Body of pancreas (tissue), 4 donors: ENCODE measurements around the gene SLC38A9. TPM values are rescaled to one million over a fixed set of nuclear protein-coding genes. Genes with fewer than 3 reads are reported as not detected.
A peak's percentile ranks its signal among the peaks of the same experiment; 100 is the strongest.

Source experiments
- ATAC-seq: fragments of 150-250 bp; one replicate; pipeline ENCODE4 v1.9.1; 2016
- DNase-seq, 4 donors: peaks; one replicate each; pipeline ENCODE4 v3.0.0-alpha.2; 2019
- H3K27ac ChIP-seq, 4 donors: fragments of 200-600 bp; sonication (generic); 1 replicate in 3 of 4; 2 replicates in 1 of 4; pipeline versions ENCODE4 v1.5.1 to v1.6.1; 2016 to 2019; ENCODE audit warnings: mild to moderate bottlenecking in 1 of 4, mixed read lengths in 1 of 4, moderate library complexity in 1 of 4
- H3K27me3 ChIP-seq, 2 donors: fragments of 200-600 bp; sonication (generic); one replicate each; pipeline ENCODE4 v1.6.0; 2016; ENCODE audit warnings: mild to moderate bottlenecking in 1 of 2
- H3K36me3 ChIP-seq, 2 donors: fragments of 200-600 bp; sonication (generic); replicated peaks in 1 of 2; 2 replicates each; pipeline ENCODE4 v1.5.1; 2016; ENCODE audit warnings: low read depth in 2 of 2; ENCODE audit not compliant: insufficient read depth in 1 of 2
- H3K4me1 ChIP-seq: fragments of 200-600 bp; sonication (generic); one replicate; pipeline ENCODE4 v1.6.0; 2016
- H3K4me3 ChIP-seq, 2 donors: fragments of 200-600 bp; sonication (generic); 1 replicate in 1 of 2; 2 replicates in 1 of 2; pipeline ENCODE4 v1.5.1; 2016 to 2019
- H3K9me3 ChIP-seq, 3 donors: fragments of 200-600 bp; sonication (generic); 1 replicate in 2 of 3; 2 replicates in 1 of 3; pipeline ENCODE4 v1.5.1; 2016
- POLR2A ChIP-seq, 3 donors: fragments of 450-650 bp; IDR thresholded peaks; one replicate each; pipeline ENCODE4 v1.6.1; 2016; ENCODE audit warnings: antibody characterized with exemption in 3 of 3, mild to moderate bottlenecking in 2 of 3
- WGBS, 2 donors: methylation state at CpG; one replicate each; pipeline ENCODE4 v1.1.5; 2017; 5-methylcytosine and 5-hydroxymethylcytosine counted together
- intact Hi-C: fragments of 100-400 bp; cut with DNase I; formaldehyde crosslinking; loops from one replicate; pipeline ENCODE4 v1.15.1; 2023
- total RNA-seq, 2 donors: library from RNA; depleted of rRNA; stranded (reverse); fragments of >200 nt; gene quantifications; one replicate each; pipeline ENCODE4 v1.1.0, GENCODE V29; 2016
- TF ChIP-seq, protein P1 (sequence below), 7 experiments: fragments of 450-650 bp in 4 of 7; fragments of 200-600 bp in 3 of 7; sonication (generic) in 3 of 7; IDR thresholded peaks; one replicate each; pipeline ENCODE4 v1.5.1; 2016 to 2019; ENCODE audit warnings: antibody characterized with exemption in 7 of 7

SLC38A9 gene
- total RNA-seq, 2 donors from 2014 or later: 33.5 to 43.8 TPM

DNA sequence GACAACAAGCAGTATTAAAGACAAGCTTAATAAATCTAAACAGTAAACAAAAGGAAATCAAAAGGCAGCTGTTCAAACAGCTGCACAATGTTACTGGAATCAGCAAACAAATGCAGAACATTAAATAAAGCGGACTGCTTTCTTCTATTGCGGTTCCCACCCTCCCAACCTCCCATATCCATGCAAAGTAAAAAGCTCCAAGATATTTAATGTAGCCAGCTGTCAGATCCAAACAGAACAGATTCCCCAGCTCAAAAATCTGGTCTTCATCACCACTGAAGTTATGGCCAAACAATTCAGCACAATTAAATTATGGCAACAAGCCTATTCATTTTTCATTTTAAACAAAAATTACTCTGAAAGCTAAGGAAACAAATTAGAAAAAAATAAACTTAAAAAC lies 75.9 kb downstream of the SLC38A9 start:
- peak overlapping the region in 3 of 4 donors; percentile 13 to 75 (median 59) for H3K27ac ChIP-seq
- intact Hi-C loops: no loop called here
- peak; percentile 65 for ATAC-seq

GRCh38 chr5:55634866-55635265 lies 77.3 kb downstream of the SLC38A9 start:
- H3K4me1 ChIP-seq: peaks cover 62% of the 10 kb centered on the region
- no peaks in the 10 kb centered on the region for H3K27me3 ChIP-seq
- H3K4me3 ChIP-seq: no peak overlapping the region
- DNase-seq (no peak), ATAC-seq (no peak)
- intact Hi-C loops: no loop called here
- H3K36me3 ChIP-seq: no peaks in the 10 kb centered on the region
- no peaks in the 10 kb centered on the region for H3K9me3 ChIP-seq
- TF ChIP-seq, protein P1, sequence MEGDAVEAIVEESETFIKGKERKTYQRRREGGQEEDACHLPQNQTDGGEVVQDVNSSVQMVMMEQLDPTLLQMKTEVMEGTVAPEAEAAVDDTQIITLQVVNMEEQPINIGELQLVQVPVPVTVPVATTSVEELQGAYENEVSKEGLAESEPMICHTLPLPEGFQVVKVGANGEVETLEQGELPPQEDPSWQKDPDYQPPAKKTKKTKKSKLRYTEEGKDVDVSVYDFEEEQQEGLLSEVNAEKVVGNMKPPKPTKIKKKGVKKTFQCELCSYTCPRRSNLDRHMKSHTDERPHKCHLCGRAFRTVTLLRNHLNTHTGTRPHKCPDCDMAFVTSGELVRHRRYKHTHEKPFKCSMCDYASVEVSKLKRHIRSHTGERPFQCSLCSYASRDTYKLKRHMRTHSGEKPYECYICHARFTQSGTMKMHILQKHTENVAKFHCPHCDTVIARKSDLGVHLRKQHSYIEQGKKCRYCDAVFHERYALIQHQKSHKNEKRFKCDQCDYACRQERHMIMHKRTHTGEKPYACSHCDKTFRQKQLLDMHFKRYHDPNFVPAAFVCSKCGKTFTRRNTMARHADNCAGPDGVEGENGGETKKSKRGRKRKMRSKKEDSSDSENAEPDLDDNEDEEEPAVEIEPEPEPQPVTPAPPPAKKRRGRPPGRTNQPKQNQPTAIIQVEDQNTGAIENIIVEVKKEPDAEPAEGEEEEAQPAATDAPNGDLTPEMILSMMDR (IDR thresholded peaks at IDR 0.05): no peak
- no peak for TF ChIP-seq POLR2A (IDR thresholded peaks at IDR 0.05)
- peak overlapping the region in 2 of 4 donors; percentile 13 to 75 for H3K27ac ChIP-seq

More for the DNA sequence above, 75.9 kb downstream of the SLC38A9 start:
- no peaks in the 10 kb centered on the region for H3K9me3 ChIP-seq
- TF ChIP-seq, protein P1 (IDR thresholded peaks at IDR 0.05): no peak
- TF ChIP-seq POLR2A (IDR thresholded peaks at IDR 0.05): no peak
- H3K4me3 ChIP-seq: no peak overlapping the region
- H3K27me3 ChIP-seq: no peaks in the 10 kb centered on the region
- H3K4me1 ChIP-seq: peaks cover 62% of the 10 kb centered on the region
- no peaks in the 10 kb centered on the region for H3K36me3 ChIP-seq
- peak in 3 of 4 donors; percentile 33 to 46 (median 41) for DNase-seq
- 22 to 25% methylated on average over 2 of the region's 2 CpGs for WGBS, 2 donors

- peaks cover 62% of the 10 kb centered on the region for H3K4me1 ChIP-seq
- no peaks in the 10 kb centered on the region for H3K9me3 ChIP-seq
- peak overlapping the region; percentile 28 to 75 (median 46) for H3K27ac ChIP-seq
- TF ChIP-seq POLR2A (IDR thresholded peaks at IDR 0.05): no peak
- TF ChIP-seq, protein P1 (IDR thresholded peaks at IDR 0.05): no peak
- intact Hi-C loops: no loop called here
- H3K27me3 ChIP-seq: no peaks in the 10 kb centered on the region
- no peaks in the 10 kb centered on the region for H3K36me3 ChIP-seq
- ATAC-seq: no peak
- peak in 3 of 4 donors; percentile 10 to 32 (median 19) for DNase-seq
- H3K4me3 ChIP-seq: no peak overlapping the region
- 69 to 90% methylated on average over 1 of the region's 1 CpG for WGBS, 2 donors
Observed at GRCh38 chr5:55634209-55634805, 77.8 kb downstream of the SLC38A9 start.

GRCh38 chr5:55633574-55634208 lies 78.4 kb downstream of the SLC38A9 start:
- Histone ChIP-seq H3K36me3 (no peaks in the 10 kb centered on the region), H3K27ac (peak overlapping the region; percentile 28 to 75 (median 46)), H3K4me1 (peaks cover 55% of the 10 kb centered on the region), H3K4me3 (no peak overlapping the region), H3K27me3 (no peaks in the 10 kb centered on the region), H3K9me3 (no peaks in the 10 kb centered on the region)
- ATAC-seq (peak; percentile 26), DNase-seq (peak; percentile 25 to 37 (median 26))
- WGBS, 2 donors: 31 to 46% methylated on average over 4 of the region's 4 CpGs
- TF ChIP-seq, protein P1 (IDR thresholded peaks at IDR 0.05): no peak
- TF ChIP-seq POLR2A (IDR thresholded peaks at IDR 0.05): no peak
- intact Hi-C loops: no loop called here
